Suprapubic skin (tissue), 3 donors: ENCODE measurements around the gene TSC22D1.

Experiments used
- POLR2A ChIP-seq, 2 donors: fragments of 450-650 bp; IDR thresholded peaks; one replicate each; pipeline ENCODE4 v1.6.1; 2017; ENCODE audit warnings: antibody characterized with exemption in 2 of 2, mild to moderate bottlenecking in 2 of 2, moderate library complexity in 2 of 2
- TF ChIP-seq, protein P1 (sequence below), 2 donors: fragments of 200-600 bp in 1 of 2; fragments of 450-650 bp in 1 of 2; sonication (generic) in 1 of 2; IDR thresholded peaks; one replicate each; pipeline ENCODE4 v1.5.1; 2016 to 2019; ENCODE audit warnings: antibody characterized with exemption in 2 of 2, mild to moderate bottlenecking in 1 of 2, moderate library complexity in 1 of 2

DNA sequence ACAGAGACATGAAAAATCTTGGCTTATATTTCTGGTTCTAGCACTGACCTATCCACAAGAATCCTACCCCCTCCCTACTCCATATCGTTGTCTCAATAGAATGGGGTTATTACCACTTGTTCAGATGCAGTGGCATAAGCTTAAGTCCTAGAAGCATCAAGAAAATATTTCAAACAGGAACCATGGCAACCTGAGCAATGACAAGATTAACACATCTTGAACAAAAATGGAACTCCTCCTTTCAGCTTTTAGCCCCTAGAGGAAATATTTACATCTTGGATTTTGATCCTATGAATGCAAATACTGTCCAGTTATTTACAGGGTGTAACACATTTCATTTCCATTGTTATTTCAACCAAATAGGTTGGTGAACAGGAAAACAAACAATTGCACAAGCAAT lies 46.1 kb upstream of the TSC22D1 start:
- no peak for TF ChIP-seq POLR2A (IDR thresholded peaks at IDR 0.05)
- TF ChIP-seq, protein P1, sequence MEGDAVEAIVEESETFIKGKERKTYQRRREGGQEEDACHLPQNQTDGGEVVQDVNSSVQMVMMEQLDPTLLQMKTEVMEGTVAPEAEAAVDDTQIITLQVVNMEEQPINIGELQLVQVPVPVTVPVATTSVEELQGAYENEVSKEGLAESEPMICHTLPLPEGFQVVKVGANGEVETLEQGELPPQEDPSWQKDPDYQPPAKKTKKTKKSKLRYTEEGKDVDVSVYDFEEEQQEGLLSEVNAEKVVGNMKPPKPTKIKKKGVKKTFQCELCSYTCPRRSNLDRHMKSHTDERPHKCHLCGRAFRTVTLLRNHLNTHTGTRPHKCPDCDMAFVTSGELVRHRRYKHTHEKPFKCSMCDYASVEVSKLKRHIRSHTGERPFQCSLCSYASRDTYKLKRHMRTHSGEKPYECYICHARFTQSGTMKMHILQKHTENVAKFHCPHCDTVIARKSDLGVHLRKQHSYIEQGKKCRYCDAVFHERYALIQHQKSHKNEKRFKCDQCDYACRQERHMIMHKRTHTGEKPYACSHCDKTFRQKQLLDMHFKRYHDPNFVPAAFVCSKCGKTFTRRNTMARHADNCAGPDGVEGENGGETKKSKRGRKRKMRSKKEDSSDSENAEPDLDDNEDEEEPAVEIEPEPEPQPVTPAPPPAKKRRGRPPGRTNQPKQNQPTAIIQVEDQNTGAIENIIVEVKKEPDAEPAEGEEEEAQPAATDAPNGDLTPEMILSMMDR (IDR thresholded peaks at IDR 0.05) = no peak
